Measurements from ENCODE around the gene ZNF511.
A peak's percentile ranks its signal among the peaks of the same experiment; 100 is the strongest.

The ZNF511 gene

DNA sequence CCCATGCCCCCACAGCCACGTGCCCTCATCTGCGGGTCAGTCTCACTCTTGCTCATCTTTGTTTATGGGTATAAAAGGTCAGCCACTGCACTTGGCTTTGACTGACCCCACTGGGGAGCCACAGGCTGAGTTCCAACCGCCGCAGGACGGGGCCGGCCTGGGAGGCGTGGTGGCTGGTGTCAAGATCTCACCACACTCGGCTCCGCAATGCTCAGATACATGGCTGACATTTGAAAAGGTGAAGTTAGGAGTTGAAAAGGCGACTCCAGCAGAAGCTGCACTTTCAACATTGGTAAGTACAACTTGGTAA is 14.9 kb upstream of the ZNF511 start:
- no peak for DNase-seq

DNA sequence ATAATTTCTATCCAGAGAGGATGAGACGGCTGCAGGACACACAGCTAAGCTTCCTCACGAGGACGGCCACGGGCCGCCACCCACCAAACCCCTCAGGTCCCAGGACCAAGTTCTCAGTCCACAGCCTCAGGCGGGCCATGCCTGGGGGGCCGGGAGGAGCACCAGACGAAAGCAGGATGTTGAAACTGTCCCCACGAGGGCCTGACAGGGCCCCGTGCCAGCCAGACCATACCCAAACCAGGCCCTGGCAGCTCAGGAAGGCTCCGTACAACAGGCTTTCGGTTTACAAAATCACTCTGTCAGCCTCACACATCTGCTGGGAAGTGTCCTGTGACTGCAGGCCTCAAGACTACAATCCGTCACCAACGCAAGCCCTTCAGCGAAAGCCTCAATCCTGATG is 14.5 kb upstream of the ZNF511 start:
- no peak for DNase-seq

DNA sequence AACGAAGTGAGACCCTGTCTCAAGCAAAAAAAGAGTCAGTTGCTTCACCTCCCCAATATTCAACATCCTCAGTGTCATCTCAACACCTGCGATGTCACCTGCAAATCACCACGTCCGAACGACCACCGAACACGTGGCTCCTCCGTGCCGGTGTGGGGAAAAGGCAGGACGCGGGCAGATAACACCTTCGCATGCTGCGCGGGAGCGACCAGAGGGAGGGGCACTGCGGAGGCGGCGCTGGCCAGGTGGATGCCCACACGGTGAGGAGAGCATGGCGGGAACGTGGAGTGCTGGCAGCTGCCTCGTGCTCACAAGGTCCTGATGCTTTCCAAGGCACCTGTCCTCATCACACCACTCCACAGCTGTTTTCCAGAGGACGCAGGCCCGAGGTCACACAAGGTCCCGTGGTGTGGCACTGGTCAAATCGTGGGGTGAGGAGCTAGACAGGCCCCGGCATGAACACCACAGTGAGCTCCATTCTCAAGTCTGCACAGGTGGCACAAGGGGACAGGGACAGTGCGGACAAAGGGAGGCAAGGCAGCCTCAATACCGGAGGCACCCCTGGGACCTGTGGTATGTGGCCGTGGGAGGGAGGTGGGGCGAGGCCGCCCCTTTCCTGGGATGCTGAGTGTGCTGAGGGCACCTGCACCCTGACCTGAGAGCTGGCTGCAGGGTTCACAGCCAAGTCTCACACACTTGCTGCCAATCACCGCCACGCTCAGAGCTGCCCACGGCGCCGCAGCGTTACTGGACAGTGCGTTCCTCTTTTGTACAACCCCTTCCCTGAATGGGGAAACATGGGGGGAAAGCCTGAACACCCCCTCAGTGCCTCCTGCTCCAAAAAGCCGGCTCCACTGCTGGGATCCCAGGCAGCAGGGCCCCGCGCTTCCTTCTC is 13.0 kb upstream of the ZNF511 start:
- no peak for DNase-seq

DNA sequence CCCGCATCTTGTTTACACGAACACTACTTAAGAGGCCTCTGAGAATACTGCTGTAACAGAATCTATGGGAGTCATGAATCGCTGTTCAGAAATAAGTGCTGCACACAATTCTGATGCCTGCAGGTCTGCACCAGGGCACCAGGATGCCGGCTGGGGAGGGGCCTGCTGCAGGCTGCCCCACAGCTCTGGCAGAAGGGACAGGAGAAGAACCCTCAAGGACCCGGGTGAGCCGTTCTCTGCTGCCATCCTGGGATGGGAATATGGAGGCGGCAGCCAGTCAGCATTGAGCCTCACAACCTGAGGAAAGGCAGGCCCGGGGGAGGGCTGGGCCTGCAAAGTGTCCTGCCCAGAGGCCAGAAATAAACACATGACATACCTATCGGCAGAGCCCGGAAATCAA is 11.2 kb upstream of the ZNF511 start:
- DNase-seq, result no peak

DNA sequence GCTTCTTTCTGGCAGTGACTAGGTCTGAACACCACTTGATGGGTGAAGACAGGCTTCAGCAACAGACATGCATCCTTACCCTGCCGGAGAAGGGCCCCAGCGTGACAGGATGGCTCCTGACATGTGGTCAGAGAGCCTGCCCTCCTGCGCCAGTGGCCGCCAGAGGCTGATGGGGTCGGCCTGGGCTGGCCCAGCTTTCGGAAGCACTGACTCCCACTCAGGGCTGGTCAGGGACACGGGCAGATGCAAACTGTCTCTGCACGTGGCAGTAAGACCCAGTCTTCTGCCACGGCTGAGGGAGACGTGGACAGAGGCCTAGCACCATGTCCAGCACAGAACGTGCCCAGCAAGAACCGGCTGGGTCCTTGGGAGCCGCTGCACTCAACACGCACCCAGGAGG is 10.2 kb upstream of the ZNF511 start:
- no peak for DNase-seq

DNA sequence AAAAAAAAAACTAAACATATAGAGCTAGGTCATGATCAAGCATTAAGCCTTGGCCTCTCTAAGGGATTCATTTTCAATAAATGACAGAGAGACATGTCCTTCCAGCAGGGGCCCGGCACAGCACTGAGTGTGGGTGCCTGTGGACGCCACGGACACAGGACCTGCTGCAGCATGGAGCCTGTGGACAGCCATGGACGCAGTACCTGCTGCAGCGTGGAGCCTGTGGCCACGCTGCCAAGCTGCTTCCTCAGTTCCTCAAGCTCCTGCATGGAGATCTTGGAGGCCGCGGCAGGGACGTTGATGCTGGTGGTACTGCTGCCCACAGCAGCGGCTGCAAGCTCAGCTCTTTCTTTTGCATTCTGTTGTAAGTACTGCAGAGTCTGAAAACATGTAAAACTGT is 9.5 kb upstream of the ZNF511 start:
- no peak for DNase-seq

DNA sequence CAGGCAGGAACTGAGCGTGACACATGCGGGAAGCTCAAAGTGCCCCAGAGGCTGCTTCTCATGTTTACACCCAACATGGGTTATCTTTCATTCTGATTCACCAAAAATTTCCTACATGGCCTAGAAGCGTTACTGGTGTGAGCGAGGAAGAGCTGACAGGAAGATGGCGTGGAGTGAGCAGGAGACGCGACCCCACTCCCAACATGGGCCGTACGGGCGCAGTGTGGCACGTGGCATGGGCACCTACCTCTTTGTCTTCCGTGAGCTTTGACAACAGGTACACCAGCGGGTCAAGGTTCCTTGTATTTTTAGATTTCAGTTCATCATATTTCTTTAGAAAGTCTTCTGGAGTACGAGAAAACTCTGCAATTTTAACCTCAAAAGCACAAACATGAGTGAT is 9.0 kb upstream of the ZNF511 start:
- DNase-seq, result no peak

DNA sequence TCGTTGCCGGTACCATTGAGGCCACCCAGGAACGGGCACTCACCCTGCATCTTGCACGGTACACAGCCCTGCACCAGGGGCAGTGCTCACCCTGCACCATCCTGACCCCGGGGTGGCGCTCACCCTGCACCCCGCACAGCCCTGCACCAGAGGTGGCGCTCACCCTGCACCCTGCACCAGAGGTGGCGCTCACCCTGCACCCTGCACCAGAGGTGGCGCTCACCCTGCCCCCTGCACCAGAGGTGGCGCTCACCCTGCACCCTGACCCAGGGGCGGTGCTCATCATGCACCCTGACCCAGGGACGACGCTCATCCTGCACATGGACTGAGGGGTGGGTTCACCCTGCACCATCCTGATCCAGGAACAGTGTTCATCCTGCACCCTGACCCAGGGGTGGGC is 6.5 kb upstream of the ZNF511 start:
- DNase-seq, result no peak

DNA sequence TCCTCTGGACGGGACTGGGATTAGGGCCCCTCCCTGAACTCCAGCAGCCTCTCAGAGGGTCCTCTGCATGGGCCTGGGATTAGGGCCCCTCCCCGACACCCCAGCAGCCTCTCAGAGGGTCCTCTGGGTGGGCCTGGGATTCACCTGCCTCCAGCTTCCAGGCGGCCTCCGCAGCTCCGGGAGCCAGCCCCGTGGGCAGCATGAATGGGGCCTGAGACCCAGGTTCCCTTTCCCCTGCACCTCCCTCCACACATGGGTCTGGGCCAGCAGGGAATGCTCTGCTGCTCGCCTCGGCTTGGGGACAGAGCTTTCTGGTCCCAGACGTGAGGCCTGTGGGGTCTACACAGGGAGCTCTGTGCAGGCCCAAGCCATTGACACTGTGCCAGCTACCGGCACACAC is 5.5 kb upstream of the ZNF511 start:
- no peak for DNase-seq

DNA sequence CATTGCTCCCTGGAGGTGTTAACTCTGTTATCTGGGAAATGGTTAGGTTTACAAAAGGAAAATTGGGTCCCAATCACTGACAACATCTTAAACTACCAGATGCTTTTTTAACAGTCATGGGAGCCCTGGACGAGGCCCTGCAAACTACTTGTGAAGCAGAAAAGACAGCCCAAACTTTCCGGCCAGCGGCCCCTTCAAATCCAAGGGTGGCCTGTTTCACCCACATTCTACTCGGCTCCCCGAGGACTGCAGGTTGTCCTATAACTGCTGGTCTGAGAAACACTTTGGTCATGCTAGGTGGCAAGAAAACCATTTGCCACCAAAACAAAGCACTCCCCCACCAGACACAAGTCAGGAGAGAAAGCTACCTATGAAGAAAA is 2.6 kb upstream of the ZNF511 start:
- DNase-seq, result no peak

DNA sequence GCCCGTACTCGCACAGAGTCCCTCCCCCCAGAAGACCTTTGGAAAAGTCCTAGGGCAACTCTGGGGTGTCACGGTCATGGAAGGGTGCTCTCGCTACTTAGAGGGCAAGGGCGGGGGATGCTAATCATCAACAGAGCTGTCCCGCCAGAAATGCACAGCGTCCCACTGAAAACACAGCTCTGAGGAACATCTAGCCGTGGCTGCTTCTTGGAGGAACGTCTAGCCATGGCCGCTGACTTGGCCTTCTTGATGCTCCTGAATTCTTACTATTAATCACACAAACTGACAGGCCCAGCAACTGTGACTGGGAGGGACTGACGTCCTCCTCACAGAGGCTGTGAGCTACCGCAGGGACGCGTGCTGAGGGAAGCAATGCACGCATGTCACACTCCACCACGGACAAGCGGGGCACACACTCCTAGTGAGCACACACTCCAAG is 1.8 kb upstream of the ZNF511 start:
- DNase-seq, result no peak

DNA sequence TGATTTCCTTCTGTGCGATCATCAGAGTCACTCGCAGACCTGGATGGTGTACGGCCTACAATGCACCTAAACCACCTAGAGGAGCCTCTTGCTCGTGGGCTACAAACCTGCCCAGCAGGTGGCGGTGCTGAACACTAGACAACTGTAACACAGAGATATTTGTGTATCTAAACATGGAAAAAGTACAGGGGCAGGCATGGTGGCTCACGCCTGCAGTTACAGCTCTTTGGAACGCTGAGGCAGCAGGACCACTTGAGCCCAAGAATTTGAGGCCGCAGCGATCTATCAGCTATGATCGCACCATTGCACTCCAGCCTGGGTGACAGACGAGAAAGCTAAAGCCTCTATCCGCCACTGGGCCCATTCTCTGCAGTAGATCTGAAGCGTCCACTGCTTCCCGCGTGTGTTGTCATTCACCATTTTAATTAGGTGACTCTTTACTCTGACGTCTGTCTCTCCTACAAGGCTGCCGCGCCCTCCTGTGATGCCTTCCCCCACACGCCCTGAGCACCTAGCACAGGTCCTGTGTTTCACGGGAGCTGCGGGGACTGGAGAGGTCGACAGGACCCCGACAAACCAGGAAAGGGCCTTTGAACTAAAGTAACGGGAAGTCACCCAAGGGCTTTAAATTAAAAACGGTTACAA is 816 bp upstream of the ZNF511 start:
- peak; percentile 34 for DNase-seq

DNA sequence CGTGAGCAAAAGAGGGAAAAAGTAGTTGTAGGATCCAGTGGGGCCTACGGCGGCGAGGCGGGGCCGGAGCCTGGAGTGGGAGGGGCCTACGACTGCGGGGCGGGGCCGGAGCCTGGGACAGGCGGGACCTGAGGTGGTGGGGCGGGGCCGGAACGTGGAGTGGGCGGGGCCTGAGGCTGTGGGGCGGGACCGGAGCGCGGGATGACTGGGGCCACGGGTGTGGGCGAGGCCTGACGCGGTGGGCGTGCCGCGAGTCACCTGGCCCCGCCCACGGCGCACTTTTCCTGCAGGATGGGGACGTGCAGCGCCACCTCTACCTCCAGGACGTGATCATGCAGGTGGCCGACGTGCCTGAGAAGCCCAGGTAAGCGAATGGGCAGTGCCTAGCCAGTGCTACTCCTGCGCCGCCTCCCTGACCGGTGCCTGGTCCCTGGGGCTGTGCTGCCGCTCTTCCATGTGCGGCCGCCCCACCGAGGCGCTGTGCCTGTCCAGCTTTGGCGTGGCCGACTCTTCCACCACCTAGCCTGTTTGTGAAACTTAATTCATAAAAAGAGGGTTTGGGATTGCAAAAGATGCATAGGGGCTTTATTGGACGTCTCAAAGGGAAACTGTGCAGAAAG is 496 bp downstream of the ZNF511 start:
- peak; percentile 57 for DNase-seq

DNA sequence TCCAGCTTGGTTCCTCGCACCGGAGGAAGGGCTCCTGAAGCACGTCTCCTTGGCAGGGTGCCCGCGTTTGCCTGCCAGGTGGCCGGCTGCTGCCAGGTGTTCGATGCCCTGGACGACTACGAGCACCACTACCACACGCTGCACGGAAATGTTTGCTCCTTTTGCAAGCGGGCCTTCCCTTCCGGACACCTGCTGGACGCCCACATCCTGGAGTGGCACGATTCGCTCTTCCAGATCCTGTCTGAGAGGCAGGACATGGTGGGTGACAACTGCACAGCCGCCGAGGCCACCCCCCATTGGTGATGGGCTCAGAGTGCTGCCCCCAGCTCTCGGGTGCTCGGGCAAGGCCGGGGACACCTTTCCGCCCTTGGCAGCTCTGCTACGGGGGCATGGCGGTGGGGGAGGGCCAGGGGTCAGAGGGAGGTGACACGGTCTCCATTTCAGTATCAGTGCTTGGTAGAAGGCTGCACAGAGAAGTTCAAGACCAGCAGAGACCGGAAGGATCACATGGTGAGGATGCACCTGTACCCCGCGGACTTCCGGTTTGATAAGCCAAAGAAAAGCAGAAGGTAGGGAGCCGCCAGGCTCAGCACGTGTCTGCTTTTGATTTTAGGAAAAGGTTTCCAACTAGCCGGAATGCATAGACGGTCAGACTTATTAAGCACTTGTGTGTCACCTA is 1.1 kb downstream of the ZNF511 start:
- peak; percentile 59 for DNase-seq

DNA sequence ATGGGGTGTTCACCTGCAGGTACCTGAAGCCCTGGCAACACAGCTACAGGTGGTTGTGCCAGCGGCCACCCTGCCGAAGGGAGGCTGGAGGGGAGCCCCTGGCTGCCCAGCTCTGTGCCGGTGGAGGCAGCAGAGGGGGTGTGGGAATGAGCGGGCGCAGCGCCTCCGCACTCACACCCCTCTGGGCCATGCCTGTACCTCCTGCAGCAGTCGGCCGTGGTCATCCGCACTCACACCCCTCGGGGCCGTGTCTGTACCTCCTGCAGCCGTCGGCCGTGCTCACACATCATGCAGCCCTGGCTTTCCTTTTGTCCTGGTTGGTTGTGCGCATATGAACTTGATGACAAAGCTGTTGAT is 1.7 kb downstream of the ZNF511 start:
- no peak for DNase-seq

DNA sequence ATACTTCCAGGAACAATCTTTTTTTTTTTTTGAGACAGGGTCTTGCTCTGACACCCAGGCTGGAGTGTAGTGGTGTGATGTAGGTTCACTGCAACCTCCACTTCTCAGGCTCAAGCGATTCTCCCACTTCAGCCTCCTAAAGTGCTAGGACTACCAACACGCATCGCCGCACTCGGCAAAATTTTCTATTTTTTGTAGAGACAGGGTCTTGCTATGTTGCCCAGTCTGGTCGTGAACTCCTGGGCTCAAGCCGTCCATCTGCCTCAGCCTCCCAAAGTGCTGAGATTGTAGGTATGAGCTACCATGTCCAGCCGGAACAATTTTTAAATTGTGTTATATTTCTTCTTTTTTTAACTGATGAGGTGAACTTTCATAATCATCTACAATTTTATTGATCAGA is 2.1 kb downstream of the ZNF511 start:
- DNase-seq, result no peak

DNA sequence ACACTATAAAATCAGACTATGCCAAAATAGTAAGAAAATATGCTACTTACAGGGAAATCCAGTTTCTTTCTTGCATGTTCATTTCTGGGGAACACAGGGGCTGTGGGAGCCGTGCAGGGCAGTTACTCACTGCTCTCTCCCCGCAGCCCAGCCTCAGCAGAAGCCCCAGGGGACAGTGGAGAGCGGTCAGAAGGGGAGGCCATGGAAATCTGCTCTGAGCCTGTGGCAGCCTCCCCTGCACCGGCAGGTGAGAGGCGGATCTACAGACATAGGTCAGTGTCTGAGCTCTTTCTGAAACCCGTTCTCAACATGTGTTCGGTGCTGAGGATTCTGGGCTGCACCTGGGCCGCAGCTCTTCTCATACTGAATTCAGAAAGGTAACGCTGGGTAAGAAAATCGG is 2.9 kb downstream of the ZNF511 start:
- no peak for DNase-seq

DNA sequence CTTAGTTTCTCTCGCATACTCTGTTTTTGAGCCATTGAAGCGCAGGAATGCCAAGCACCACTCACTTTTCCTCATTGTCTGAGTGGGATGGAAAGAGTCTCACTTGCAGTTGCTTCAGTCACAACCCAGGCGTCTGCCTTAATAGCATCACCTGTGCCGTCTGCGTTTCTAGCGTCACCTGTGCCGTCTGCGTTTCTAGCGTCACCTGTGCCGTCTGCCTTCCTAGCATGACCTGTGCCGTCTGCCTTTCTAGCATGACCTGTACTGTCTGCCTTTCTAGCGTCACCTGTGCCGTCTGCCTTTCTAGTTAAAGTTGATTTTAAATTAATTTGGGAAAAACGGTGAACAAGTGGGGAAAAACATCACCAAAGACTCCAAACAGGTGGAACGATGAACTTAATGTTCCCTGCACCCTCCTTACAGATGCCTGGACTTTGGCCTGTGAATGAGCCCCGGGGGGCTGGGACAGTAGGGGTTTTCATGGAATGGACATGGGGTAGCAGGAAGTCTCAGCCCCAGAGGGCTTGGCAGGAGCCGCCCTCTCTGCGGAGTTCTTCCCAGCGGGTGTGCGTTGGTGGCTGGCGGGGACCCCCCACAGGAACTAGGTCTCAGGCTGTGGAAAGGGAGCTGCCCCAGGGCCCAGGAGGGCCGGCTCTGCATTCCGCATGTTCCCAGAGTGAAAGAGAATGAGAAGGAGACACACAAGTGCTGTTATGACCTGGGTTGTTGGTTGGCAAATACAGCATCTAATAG is 3.5 kb downstream of the ZNF511 start:
- DNase-seq, result no peak

DNA sequence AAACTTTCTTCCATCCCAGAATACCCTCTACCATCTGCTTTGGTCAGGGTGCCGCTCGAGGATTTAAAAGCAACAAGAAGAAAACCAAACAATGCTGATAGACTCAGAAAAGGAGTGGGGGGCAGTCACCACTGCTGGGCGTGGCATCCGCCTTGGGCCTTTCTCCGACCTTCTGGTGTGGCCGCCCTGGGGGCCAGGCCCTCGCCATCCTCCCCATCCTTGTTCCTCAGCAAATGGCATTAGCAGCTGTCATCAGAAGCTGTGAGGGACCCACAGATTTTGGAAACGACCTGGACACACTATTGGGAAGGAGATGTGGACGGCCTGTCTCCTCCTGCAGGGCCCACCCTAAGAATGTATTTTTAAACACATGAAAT is 4.0 kb downstream of the ZNF511 start:
- DNase-seq, result no peak

DNA sequence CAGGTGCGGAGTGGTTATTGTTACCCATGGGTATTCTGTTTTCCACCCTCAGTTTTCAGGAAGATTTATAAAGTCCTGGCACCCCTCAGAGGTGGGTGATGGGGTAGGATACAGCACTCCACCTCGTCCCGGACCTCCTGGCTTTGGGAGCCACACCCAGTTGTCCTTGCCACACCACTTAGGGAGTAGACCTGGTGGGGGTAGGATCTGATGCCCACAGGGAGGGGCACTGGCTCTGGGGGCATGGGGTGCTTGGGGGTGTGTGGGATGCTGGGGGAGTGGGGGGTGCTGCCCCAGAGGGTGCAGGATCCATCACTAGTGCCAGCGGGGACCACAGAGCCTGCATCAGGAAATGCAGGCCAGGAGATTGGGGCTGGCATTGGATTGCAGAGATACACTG is 4.5 kb downstream of the ZNF511 start:
- no peak for DNase-seq

DNA sequence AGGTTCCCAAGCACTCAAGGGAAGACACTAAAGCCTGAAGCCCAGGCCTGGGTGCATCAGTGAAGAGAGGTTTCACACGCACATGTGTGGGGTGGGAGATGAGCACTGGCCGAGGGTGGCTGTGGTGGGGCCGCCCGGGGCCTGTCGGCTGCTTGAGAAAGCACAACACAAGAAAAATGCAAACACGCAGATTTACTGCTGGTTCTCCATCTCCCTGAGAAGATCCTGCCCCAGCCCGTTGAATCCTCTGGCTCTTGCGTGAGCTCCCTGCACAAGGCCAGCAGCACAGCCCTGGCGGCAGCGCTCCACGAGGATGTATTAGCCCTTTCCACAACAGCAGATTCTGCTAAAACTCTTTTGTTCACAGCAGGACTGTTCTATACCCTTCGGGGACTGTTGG is 6.2 kb downstream of the ZNF511 start:
- DNase-seq, result no peak

DNA sequence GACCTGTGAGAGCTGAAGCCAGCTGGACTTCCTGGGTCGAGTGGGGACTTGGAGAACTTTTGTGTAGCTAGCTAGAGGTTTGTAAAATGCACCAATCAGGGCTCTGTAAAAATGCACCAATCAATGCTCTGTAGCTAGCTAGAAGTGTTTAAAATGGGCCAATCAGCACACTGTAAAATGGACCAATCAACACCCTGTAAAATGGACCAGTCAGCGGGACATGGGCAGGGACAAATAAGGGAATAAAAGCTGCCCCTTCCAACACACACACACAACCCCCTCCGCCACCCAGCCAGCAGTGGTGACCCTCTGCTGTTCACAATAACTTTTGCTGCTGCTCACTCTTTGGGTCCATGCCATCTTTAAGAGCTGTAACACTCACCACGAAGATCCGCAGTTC is 7.1 kb downstream of the ZNF511 start:
- DNase-seq, result no peak

DNA sequence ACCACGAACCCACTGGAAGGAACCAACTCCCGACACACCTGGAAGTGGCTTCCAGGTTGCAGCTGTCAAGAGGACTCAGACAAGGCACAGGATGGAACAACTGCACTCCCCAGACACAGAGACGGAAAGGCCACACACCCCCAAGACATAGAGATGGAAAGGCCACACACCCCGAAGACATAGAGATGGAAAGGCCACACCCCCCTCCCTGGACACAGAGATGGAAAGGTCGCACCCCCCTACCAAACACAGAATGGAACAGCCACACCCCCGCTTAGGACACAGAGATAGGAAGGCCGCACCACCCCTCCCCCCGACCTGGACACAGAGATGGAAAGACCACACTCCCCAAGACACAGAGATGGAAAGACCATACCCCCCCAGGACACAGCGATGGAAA is 7.6 kb downstream of the ZNF511 start:
- no peak for DNase-seq

Measured in NCI-H2029 treated with DMSO at 0.1 percent for 48 hours (cell line).